Measurements from ENCODE around the gene DDX55.

GRCh38 chr12:123599310-123599709 is 2.6 kb upstream of the DDX55 start:
- TF ChIP-seq CTCF (conservative IDR thresholded peaks at IDR 0.05 in 1 of 2, IDR thresholded peaks at IDR 0.05 in 1 of 2; ENCODE audit: extremely low read depth in 1 of 2, insufficient read depth in 1 of 2, low read depth in 1 of 2, low read length in 2 of 2) (no peak), EZH2 (IDR thresholded peaks at IDR 0.05; ENCODE audit: borderline replicate concordance, low read length) (no peak)

All from mammary epithelial cell (primary cell).